ENCODE measurements around the gene NPBWR2.
A peak's percentile ranks its signal among the peaks of the same experiment; 100 is the strongest.

The NPBWR2 gene

GRCh38 chr20:64106981-64107735 is at the start of gene NPBWR2:
Gene NPBWR2, minus strand, starts transcription at chr20:64107565. Its CDS starts 734 bp downstream, at chr20:64106831.
- ChIA-PET CTCF (interaction anchor here (0.6 to 2.8 kb wide), 3 partner anchors 13 to 87 kb away, joined by 3 to 15 read pairs (median 3); no protein-coding TSS in a partner anchor), POLR2A (no interaction called here)
- H3K36me3 ChIP-seq (ENCODE audit: control insufficient read depth in 2 of 2, insufficient read depth in 1 of 2, low read length in 2 of 2) = no peaks in the 10 kb centered on the region
- H3K27ac ChIP-seq (ENCODE audit: extremely low read depth, low read depth, low read length) = no peak within 1 kb of the TSS
- no peaks in the 10 kb centered on the region for H3K4me1 ChIP-seq (ENCODE audit: control insufficient read depth, insufficient read depth, low read length)
- H3K9me3 ChIP-seq (ENCODE audit: control insufficient read depth, insufficient read depth, low read depth, low read length) = no peaks in the 10 kb centered on the region
- no peak within 1 kb of the TSS for H3K4me3 ChIP-seq (ENCODE audit: low read depth, low read length)
- TF ChIP-seq KLF16 (tag by site-specific recombination; IDR thresholded peaks at IDR 0.05) (no peak), ZNF266 (tag by site-specific recombination; IDR thresholded peaks at IDR 0.05; ENCODE audit: low read depth) (no peak), GLIS1 (tag by site-specific recombination; IDR thresholded peaks at IDR 0.05) (peak; percentile 61), YY2 (tag by site-specific recombination; IDR thresholded peaks at IDR 0.05) (no peak), ZIC2 (tag by site-specific recombination; IDR thresholded peaks at IDR 0.05) (peak; percentile 83), ZNF23 (tag by site-specific recombination; IDR thresholded peaks at IDR 0.05; ENCODE audit: borderline replicate concordance) (no peak), ZNF24 (tag by site-specific recombination; IDR thresholded peaks at IDR 0.05) (no peak), GLI2 (tag by site-specific recombination; IDR thresholded peaks at IDR 0.05; ENCODE audit: borderline replicate concordance, low read depth) (no peak), ZNF664 (tag by site-specific recombination; IDR thresholded peaks at IDR 0.05) (no peak), PRDM4 (tag by site-specific recombination; IDR thresholded peaks at IDR 0.05) (peak; percentile 63), BCL6B (tag by site-specific recombination; IDR thresholded peaks at IDR 0.05) (no peak), ZNF837 (tag by site-specific recombination; IDR thresholded peaks at IDR 0.05) (no peak)

- TF ChIP-seq ZNF76 (tag by site-specific recombination; IDR thresholded peaks at IDR 0.05; ENCODE audit: borderline replicate concordance, low read depth) (no peak), ZIC2 (tag by site-specific recombination; IDR thresholded peaks at IDR 0.05) (peak; percentile 92)
- H3K4me1 ChIP-seq (ENCODE audit: control insufficient read depth, insufficient read depth, low read length) = no peaks in the 10 kb centered on the region
- ChIA-PET CTCF (no interaction called here), POLR2A (no interaction called here)
- H3K36me3 ChIP-seq (ENCODE audit: control insufficient read depth in 2 of 2, insufficient read depth in 1 of 2, low read length in 2 of 2) = no peaks in the 10 kb centered on the region
- H3K4me3 ChIP-seq (ENCODE audit: low read depth, low read length) = no peak overlapping the region
- no peaks in the 10 kb centered on the region for H3K9me3 ChIP-seq (ENCODE audit: control insufficient read depth, insufficient read depth, low read depth, low read length)
- no peak overlapping the region for H3K27ac ChIP-seq (ENCODE audit: extremely low read depth, low read depth, low read length)
Observed at GRCh38 chr20:64156136-64156885, 48.9 kb upstream of the NPBWR2 start.

DNA sequence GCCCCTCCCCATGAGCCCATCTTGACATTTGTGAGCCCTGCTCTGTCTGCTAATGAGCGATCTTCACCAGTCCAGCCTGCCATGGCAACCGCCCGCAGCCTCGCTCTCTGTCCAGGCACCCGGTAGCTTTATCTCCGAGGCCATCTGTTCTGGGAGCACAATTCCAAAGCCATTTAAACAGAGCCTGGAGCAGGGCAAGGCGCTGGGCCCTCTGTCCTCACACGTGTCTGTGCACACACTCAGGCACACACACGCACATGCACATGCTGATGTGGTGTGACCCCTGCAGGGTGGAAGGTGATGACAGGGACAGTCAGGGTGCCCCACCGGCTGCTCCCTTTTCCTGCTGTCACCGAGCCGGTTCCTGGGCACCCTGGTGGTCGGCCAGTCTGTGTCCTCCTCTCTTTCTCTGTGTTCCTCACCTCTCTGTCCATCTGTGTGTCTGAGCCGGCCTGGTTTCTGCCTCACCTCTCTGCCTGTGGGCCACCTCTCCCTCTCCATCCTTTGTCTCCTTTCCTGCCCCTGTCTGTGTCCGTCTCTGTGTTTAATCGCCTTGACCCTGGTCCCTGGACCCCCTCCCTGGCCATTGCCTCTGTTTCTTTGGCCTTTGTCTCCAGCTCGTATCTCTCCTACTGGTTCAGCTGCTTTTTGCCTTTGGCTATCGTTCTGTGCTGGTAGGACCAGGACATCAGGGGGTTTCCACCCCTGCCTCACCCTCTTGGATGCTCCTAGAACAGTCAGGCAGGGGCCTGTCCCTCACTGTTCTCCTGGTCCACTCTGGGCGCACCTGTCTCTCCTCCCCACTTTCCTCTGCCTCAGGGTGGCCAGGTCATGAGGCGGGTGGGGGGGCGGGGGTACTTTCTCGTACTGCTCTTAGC is 48.1 kb upstream of the NPBWR2 start:
- POLR2A ChIA-PET = no interaction called here

More for the DNA sequence above, 48.1 kb upstream of the NPBWR2 start:
- H3K9me3 ChIP-seq (ENCODE audit: control insufficient read depth, insufficient read depth, low read depth, low read length) = no peaks in the 10 kb centered on the region
- no peaks in the 10 kb centered on the region for H3K4me1 ChIP-seq (ENCODE audit: control insufficient read depth, insufficient read depth, low read length)
- TF ChIP-seq GLIS1 (tag by site-specific recombination; IDR thresholded peaks at IDR 0.05) (peak; percentile 1; the same call in 1 of the 2 replicates), KLF9 (tag by site-specific recombination; IDR thresholded peaks at IDR 0.05; ENCODE audit: low read depth) (no peak), ZSCAN4 (tag by site-specific recombination; IDR thresholded peaks at IDR 0.05) (peak; percentile 36; the same call in 1 of the 2 replicates)
- H3K4me3 ChIP-seq (ENCODE audit: low read depth, low read length) = no peak overlapping the region
- no peak overlapping the region for H3K27ac ChIP-seq (ENCODE audit: extremely low read depth, low read depth, low read length)
- no peaks in the 10 kb centered on the region for H3K36me3 ChIP-seq (ENCODE audit: control insufficient read depth in 2 of 2, insufficient read depth in 1 of 2, low read length in 2 of 2)
- CTCF ChIA-PET = interaction anchor here (1.7 kb wide), 1 partner anchor 10 kb away, joined by 9 read pairs; no protein-coding TSS in a partner anchor
